ENCODE measurements around the gene OGFOD1.

DNA sequence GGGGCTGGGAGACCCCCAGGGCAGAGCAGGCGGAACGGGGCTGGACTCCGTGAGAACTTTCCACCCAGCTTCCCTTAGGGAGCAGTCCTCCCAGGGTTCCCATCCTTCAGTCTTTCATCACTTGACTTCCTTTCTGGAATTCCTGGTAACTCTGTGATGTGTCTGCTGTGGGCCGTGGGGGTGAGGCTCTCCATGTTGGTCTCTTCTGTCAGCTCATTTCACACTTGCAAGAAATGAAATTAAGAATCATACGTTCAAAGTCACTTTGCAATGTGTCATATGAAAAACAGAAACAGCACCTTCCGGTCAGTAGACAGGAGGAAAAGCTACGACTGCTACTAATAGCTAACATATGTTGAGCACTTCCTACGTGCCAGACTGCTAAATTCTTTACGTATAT is 73.9 kb downstream of the OGFOD1 start:
- no peak for TF ChIP-seq POLR2A (IDR thresholded peaks at IDR 0.05)
- TF ChIP-seq, protein P1, sequence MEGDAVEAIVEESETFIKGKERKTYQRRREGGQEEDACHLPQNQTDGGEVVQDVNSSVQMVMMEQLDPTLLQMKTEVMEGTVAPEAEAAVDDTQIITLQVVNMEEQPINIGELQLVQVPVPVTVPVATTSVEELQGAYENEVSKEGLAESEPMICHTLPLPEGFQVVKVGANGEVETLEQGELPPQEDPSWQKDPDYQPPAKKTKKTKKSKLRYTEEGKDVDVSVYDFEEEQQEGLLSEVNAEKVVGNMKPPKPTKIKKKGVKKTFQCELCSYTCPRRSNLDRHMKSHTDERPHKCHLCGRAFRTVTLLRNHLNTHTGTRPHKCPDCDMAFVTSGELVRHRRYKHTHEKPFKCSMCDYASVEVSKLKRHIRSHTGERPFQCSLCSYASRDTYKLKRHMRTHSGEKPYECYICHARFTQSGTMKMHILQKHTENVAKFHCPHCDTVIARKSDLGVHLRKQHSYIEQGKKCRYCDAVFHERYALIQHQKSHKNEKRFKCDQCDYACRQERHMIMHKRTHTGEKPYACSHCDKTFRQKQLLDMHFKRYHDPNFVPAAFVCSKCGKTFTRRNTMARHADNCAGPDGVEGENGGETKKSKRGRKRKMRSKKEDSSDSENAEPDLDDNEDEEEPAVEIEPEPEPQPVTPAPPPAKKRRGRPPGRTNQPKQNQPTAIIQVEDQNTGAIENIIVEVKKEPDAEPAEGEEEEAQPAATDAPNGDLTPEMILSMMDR (IDR thresholded peaks at IDR 0.05 in 8 of 11, conservative IDR thresholded peaks at IDR 0.05 in 3 of 11): no peak
- no peak for TF ChIP-seq POLR2AphosphoS5 (IDR thresholded peaks at IDR 0.05)

All from spleen (tissue), 7 donors.